ENCODE measurements around the gene ERGIC1.

ERGIC1 gene

GRCh38 chr5:172949426-172949825, 115.4 kb downstream of the ERGIC1 start:
- no peak for DNase-seq (ENCODE audit: low spot score)

GRCh38 chr5:172950176-172950965, 116.3 kb downstream of the ERGIC1 start:
- no peak for DNase-seq (ENCODE audit: low spot score)

GRCh38 chr5:172951371-172952033, 117.5 kb downstream of the ERGIC1 start:
- no peak for DNase-seq (ENCODE audit: low spot score)

- DNase-seq (ENCODE audit: low spot score): no peak
Measured at GRCh38 chr5:172952034-172952511, 118.0 kb downstream of the ERGIC1 start.

- no peak for DNase-seq (ENCODE audit: low spot score)
Measured at GRCh38 chr5:172953776-172954675, 120.0 kb downstream of the ERGIC1 start.

GRCh38 chr5:172954751-172955159, 120.7 kb downstream of the ERGIC1 start:
- no peak for DNase-seq (ENCODE audit: low spot score)

GRCh38 chr5:172956228-172956627, 122.2 kb downstream of the ERGIC1 start:
- DNase-seq (ENCODE audit: low spot score): no peak

- peak; percentile 14 for DNase-seq (ENCODE audit: low spot score)
Measured at GRCh38 chr5:172956936-172957335, 122.9 kb downstream of the ERGIC1 start.

GRCh38 chr5:172957458-172957857, 123.4 kb downstream of the ERGIC1 start:
- DNase-seq (ENCODE audit: low spot score): no peak

- peak; percentile 52 for DNase-seq (ENCODE audit: low spot score)
Measured at GRCh38 chr5:172958331-172959046, 124.4 kb downstream of the ERGIC1 start.

- no peak for DNase-seq (ENCODE audit: low spot score)
Measured at GRCh38 chr5:172959824-172960799, 126.1 kb downstream of the ERGIC1 start.

- DNase-seq (ENCODE audit: low spot score): no peak
Measured at GRCh38 chr5:172969921-172970320, 135.9 kb downstream of the ERGIC1 start.

GRCh38 chr5:172971482-172971881, 137.4 kb downstream of the ERGIC1 start:
- DNase-seq (ENCODE audit: low spot score): no peak

GRCh38 chr5:172972552-172972951, 138.5 kb downstream of the ERGIC1 start:
- DNase-seq (ENCODE audit: low spot score): no peak

GRCh38 chr5:172973127-172973916, 139.3 kb downstream of the ERGIC1 start:
- no peak for DNase-seq (ENCODE audit: low spot score)

- DNase-seq (ENCODE audit: low spot score): no peak
Measured at GRCh38 chr5:172973931-172974330, 139.9 kb downstream of the ERGIC1 start.

- no peak for DNase-seq (ENCODE audit: low spot score)
Measured at GRCh38 chr5:172975289-172975688, 141.2 kb downstream of the ERGIC1 start.

GRCh38 chr5:172979778-172980177, 145.7 kb downstream of the ERGIC1 start:
- DNase-seq (ENCODE audit: low spot score): no peak

- DNase-seq (ENCODE audit: low spot score): no peak
Measured at GRCh38 chr5:172981931-172982330, 147.9 kb downstream of the ERGIC1 start.

All from cerebellar cortex (tissue), 1 donor.